HEK293 (cell line): ENCODE results near the gene OTX1.

Source experiments
- CTCF ChIA-PET: fragments of 350-600 bp; formaldehyde crosslinking; extraction: SDS; loops from one replicate; lab custom pipeline; 2021; ENCODE audit warnings: antibody characterized with exemption; lab: Yijun Ruan, JAX
- POLR2A ChIA-PET: fragments of 300-600 bp; formaldehyde crosslinking; extraction: SDS; loops from one replicate; lab custom pipeline; 2020; ENCODE audit warnings: antibody characterized with exemption, inconsistent platforms; lab: Yijun Ruan, JAX
- H3K27ac ChIP-seq: fragments of 200-500 bp; sonication (Bioruptor generic); 2 replicates; pipeline ENCODE4 v1.5.1; 2014; ENCODE audit warnings: low read depth, low read length, control low read depth, inconsistent platforms; ENCODE audit errors: extremely low read depth
- H3K36me3 ChIP-seq, 2 experiments: fragments of 200-500 bp in 1 of 2; sonication (Bioruptor generic) in 1 of 2; 1 replicate in 1 of 2; 2 replicates in 1 of 2; pipeline ENCODE4 v1.5.1; 2014 to 2017; ENCODE audit warnings: inconsistent platforms in 2 of 2, low read length in 2 of 2; ENCODE audit not compliant: control insufficient read depth in 2 of 2, insufficient read depth in 1 of 2
- H3K4me1 ChIP-seq: fragments of 200-500 bp; sonication (Bioruptor generic); 2 replicates; pipeline ENCODE4 v1.5.1; 2014; ENCODE audit warnings: mild to moderate bottlenecking, low read length, inconsistent platforms; ENCODE audit not compliant: control insufficient read depth, insufficient read depth
- H3K4me3 ChIP-seq: 2 replicates; pipeline ENCODE4 v1.5.1; 2011; ENCODE audit warnings: low read depth, mild to moderate bottlenecking, control low read depth, low read length, moderate library complexity
- H3K9me3 ChIP-seq: fragments of 200-500 bp; sonication (Bioruptor generic); 2 replicates; pipeline ENCODE4 v1.5.1; 2014; ENCODE audit warnings: low read depth, low read length, inconsistent platforms; ENCODE audit not compliant: control insufficient read depth, insufficient read depth
- KLF10 ChIP-seq: fragments of 450-650 bp; IDR thresholded peaks from 2 replicates; pipeline ENCODE4 v1.5.1; 2018; ENCODE audit warnings: missing biosample characterization, mild to moderate bottlenecking, missing genetic modification characterization
- OVOL3 ChIP-seq: fragments of 450-650 bp; formaldehyde crosslinking; IDR thresholded peaks from 2 replicates; pipeline ENCODE4 v1.5.1; 2016; ENCODE audit warnings: missing biosample characterization, missing genetic modification characterization
- ZBTB20 ChIP-seq: fragments of 450-650 bp; formaldehyde crosslinking; IDR thresholded peaks from 2 replicates; pipeline ENCODE4 v1.5.1; 2016; ENCODE audit warnings: missing biosample characterization, missing genetic modification characterization
- ZNF2 ChIP-seq: fragments of 450-650 bp; formaldehyde crosslinking; IDR thresholded peaks from 2 replicates; pipeline ENCODE4 v1.5.1; 2016; ENCODE audit warnings: missing biosample characterization, missing genetic modification characterization
- ZNF391 ChIP-seq: fragments of 450-650 bp; formaldehyde crosslinking; IDR thresholded peaks from 2 replicates; pipeline ENCODE4 v1.5.1; 2016; ENCODE audit warnings: low read depth, missing biosample characterization, missing genetic modification characterization, borderline replicate concordance
- ZNF48 ChIP-seq: fragments of 450-650 bp; formaldehyde crosslinking; IDR thresholded peaks from 2 replicates; pipeline ENCODE4 v1.5.1; 2016; ENCODE audit warnings: missing biosample characterization, missing genetic modification characterization
- ZNF561 ChIP-seq: fragments of 450-650 bp; IDR thresholded peaks from 2 replicates; pipeline ENCODE4 v1.5.1; 2018; ENCODE audit warnings: missing biosample characterization, missing genetic modification characterization, borderline replicate concordance
- ZNF830 ChIP-seq: fragments of 450-650 bp; IDR thresholded peaks from 2 replicates; pipeline ENCODE4 v1.5.0; 2018; ENCODE audit warnings: missing biosample characterization, missing genetic modification characterization, low read depth, mild to moderate bottlenecking, moderate library complexity
- ZXDB ChIP-seq: fragments of 450-650 bp; formaldehyde crosslinking; IDR thresholded peaks from 2 replicates; pipeline ENCODE4 v1.5.1; 2016; ENCODE audit warnings: missing biosample characterization, missing genetic modification characterization
- TF ChIP-seq, protein P1 (sequence below): fragments of 450-650 bp; IDR thresholded peaks from 2 replicates; pipeline ENCODE4 v1.5.1; 2018; ENCODE audit warnings: missing biosample characterization, missing genetic modification characterization
- TF ChIP-seq, protein P2 (sequence below): fragments of 450-650 bp; formaldehyde crosslinking; conservative IDR thresholded peaks from 2 replicates; pipeline ENCODE4 v1.5.1; 2016; ENCODE audit warnings: low read depth, missing biosample characterization, missing genetic modification characterization
- TF ChIP-seq, protein P3 (sequence below): fragments of 450-650 bp; formaldehyde crosslinking; IDR thresholded peaks from 2 replicates; pipeline ENCODE4 v1.5.1; 2016; ENCODE audit warnings: missing biosample characterization, missing genetic modification characterization
- TF ChIP-seq, protein P4 (sequence below): fragments of 450-650 bp; formaldehyde crosslinking; IDR thresholded peaks from 2 replicates; pipeline ENCODE4 v1.5.1; 2016; ENCODE audit warnings: missing biosample characterization, missing genetic modification characterization

Gene OTX1

DNA sequence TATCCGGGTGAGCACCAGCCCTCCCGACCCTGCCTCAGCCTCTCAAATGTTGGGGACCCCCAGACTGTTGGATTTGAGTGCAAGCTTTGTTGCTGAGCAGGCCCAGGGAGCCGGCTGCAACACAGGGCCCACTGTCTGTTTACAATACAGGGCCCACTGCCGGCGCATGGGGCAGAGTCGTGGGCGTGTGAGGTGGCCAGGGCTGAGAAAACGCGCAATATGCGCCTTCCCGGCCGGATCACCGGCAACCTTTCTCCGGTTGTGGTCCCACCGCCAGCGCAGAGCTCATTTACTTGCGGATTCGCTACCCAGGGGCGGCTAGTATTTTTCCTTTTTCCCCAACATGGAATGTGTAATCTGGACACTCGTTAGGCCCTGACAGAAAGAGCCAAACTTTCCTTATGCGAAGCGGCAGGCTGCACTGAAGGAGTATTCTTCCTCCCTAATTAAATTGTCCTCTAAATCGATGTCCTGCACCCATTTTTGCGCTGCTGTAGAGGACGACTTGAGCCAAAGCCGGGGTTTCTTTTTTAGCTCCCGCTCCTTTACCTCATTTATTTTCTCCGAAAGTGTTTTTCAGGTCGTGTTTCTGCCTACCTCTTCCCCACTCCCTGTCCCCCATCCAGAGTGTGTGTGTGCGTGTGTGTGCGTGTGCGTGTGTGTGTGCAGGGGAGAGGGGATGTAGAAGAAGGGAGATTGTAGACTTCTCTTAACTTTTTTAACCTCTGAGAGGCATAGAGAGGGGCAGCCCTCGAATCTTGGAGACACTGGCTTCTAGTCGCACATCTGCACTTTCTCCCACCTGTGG is 2.7 kb downstream of the OTX1 start:
- TF ChIP-seq, protein P1, sequence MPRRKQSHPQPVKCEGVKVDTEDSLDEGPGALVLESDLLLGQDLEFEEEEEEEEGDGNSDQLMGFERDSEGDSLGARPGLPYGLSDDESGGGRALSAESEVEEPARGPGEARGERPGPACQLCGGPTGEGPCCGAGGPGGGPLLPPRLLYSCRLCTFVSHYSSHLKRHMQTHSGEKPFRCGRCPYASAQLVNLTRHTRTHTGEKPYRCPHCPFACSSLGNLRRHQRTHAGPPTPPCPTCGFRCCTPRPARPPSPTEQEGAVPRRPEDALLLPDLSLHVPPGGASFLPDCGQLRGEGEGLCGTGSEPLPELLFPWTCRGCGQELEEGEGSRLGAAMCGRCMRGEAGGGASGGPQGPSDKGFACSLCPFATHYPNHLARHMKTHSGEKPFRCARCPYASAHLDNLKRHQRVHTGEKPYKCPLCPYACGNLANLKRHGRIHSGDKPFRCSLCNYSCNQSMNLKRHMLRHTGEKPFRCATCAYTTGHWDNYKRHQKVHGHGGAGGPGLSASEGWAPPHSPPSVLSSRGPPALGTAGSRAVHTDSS, result no peak
- TF ChIP-seq ZNF48 (no peak), ZNF391 (tag by site-specific recombination) (no peak), ZXDB (tag by site-specific recombination) (no peak), ZNF2 (tag by site-specific recombination) (no peak), KLF10 (tag by site-specific recombination) (no peak), ZNF830 (tag by site-specific recombination) (no peak), ZNF561 (tag by site-specific recombination) (no peak), OVOL3 (no peak), ZBTB20 (tag by site-specific recombination) (no peak)
- TF ChIP-seq, protein P2, sequence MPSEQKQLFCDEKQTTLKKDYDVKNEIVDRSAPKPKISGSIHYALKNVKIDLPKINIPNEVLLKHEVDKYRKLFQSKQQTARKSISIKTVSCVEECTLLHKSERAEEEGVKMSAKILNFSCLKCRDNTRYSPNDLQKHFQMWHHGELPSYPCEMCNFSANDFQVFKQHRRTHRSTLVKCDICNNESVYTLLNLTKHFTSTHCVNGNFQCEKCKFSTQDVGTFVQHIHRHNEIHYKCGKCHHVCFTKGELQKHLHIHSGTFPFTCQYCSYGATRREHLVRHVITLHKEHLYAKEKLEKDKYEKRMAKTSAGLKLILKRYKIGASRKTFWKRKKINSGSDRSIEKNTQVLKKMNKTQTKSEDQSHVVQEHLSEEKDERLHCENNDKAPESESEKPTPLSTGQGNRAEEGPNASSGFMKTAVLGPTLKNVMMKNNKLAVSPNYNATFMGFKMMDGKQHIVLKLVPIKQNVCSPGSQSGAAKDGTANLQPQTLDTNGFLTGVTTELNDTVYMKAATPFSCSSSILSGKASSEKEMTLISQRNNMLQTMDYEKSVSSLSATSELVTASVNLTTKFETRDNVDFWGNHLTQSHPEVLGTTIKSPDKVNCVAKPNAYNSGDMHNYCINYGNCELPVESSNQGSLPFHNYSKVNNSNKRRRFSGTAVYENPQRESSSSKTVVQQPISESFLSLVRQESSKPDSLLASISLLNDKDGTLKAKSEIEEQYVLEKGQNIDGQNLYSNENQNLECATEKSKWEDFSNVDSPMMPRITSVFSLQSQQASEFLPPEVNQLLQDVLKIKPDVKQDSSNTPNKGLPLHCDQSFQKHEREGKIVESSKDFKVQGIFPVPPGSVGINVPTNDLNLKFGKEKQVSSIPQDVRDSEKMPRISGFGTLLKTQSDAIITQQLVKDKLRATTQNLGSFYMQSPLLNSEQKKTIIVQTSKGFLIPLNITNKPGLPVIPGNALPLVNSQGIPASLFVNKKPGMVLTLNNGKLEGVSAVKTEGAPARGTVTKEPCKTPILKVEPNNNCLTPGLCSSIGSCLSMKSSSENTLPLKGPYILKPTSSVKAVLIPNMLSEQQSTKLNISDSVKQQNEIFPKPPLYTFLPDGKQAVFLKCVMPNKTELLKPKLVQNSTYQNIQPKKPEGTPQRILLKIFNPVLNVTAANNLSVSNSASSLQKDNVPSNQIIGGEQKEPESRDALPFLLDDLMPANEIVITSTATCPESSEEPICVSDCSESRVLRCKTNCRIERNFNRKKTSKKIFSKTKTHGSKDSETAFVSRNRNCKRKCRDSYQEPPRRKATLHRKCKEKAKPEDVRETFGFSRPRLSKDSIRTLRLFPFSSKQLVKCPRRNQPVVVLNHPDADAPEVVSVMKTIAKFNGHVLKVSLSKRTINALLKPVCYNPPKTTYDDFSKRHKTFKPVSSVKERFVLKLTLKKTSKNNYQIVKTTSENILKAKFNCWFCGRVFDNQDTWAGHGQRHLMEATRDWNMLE (tag by site-specific recombination), result no peak
- TF ChIP-seq, protein P3, sequence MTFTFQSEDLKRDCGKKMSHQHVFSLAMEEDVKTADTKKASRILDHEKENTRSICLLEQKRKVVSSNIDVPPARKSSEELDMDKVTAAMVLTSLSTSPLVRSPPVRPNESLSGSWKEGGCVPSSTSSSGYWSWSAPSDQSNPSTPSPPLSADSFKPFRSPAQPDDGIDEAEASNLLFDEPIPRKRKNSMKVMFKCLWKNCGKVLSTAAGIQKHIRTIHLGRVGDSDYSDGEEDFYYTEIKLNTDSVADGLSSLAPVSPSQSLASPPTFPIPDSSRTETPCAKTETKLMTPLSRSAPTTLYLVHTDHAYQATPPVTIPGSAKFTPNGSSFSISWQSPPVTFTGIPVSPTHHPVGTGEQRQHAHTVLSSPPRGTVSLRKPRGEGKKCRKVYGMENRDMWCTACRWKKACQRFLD (tag by site-specific recombination), result no peak
- TF ChIP-seq, protein P4, sequence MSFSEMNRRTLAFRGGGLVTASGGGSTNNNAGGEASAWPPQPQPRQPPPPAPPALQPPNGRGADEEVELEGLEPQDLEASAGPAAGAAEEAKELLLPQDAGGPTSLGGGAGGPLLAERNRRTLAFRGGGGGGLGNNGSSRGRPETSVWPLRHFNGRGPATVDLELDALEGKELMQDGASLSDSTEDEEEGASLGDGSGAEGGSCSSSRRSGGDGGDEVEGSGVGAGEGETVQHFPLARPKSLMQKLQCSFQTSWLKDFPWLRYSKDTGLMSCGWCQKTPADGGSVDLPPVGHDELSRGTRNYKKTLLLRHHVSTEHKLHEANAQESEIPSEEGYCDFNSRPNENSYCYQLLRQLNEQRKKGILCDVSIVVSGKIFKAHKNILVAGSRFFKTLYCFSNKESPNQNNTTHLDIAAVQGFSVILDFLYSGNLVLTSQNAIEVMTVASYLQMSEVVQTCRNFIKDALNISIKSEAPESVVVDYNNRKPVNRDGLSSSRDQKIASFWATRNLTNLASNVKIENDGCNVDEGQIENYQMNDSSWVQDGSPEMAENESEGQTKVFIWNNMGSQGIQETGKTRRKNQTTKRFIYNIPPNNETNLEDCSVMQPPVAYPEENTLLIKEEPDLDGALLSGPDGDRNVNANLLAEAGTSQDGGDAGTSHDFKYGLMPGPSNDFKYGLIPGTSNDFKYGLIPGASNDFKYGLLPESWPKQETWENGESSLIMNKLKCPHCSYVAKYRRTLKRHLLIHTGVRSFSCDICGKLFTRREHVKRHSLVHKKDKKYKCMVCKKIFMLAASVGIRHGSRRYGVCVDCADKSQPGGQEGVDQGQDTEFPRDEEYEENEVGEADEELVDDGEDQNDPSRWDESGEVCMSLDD (tag by site-specific recombination), result no peak
- H3K36me3 ChIP-seq, result peaks cover 0 to 51% of the 10 kb centered on the region in 2 experiments; a peak in 2 of 3 replicates
- POLR2A ChIA-PET, result no interaction called here
- peaks cover 2% of the 10 kb centered on the region; the same call in 1 of the 2 replicates for H3K4me1 ChIP-seq
- CTCF ChIA-PET, result no interaction called here
- H3K9me3 ChIP-seq, result no peaks in the 10 kb centered on the region
- no peak overlapping the region for H3K27ac ChIP-seq
- no peak overlapping the region for H3K4me3 ChIP-seq
